Subcutaneous adipose tissue (tissue), 4 donors: Measurements from ENCODE around the gene OR11H6. TPM values are rescaled to one million over a fixed set of nuclear protein-coding genes. Genes with fewer than 3 reads are reported as not detected.

Source experiments
- CTCF ChIP-seq: fragments of 450-650 bp; IDR thresholded peaks from one replicate; pipeline ENCODE4 v1.5.1; 2016; ENCODE audit warnings: low read depth, mild to moderate bottlenecking, control low read depth, antibody characterized with exemption, moderate library complexity
- total RNA-seq, 4 donors: library from RNA; depleted of rRNA; stranded (reverse); fragments of >200 nt; gene quantifications; one replicate each; pipeline ENCODE4 v1.1.0, GENCODE V29; 2016

The OR11H6 gene
- not detected for total RNA-seq

GRCh38 chr14:20223410-20223809 is at the start of gene OR11H6:
OR11H6 (plus strand) TSS chr14:20223710; CDS start chr14:20223710, 0 bp downstream.
- TF ChIP-seq CTCF, result no peak

GRCh38 chr14:20176330-20176729 is 47.2 kb upstream of the OR11H6 start:
- no peak for TF ChIP-seq CTCF

- TF ChIP-seq CTCF, result no peak
Measured at GRCh38 chr14:20177433-20177974, 46.0 kb upstream of the OR11H6 start.

- no peak for TF ChIP-seq CTCF
Measured at GRCh38 chr14:20179218-20179617, 44.3 kb upstream of the OR11H6 start.

- TF ChIP-seq CTCF, result no peak
Measured at GRCh38 chr14:20179880-20180279, 43.6 kb upstream of the OR11H6 start.

GRCh38 chr14:20180486-20180885 is 43.0 kb upstream of the OR11H6 start:
- TF ChIP-seq CTCF, result no peak

- TF ChIP-seq CTCF, result no peak
Measured at GRCh38 chr14:20184181-20184580, 39.3 kb upstream of the OR11H6 start.
